Astrocyte of the spinal cord (primary cell): ENCODE data around the gene ACTL7B.
"Not testable (repeated sequence)": the region's sequence is repeated elsewhere in the genome, so short reads cannot be mapped to it uniquely, and the experiment has no call there.

Experiments used
- DNase-seq: peaks from one replicate; pipeline ENCODE4 v3.0.0; 2011; ENCODE audit warnings: low read depth, low spot score
- H3K4me3 ChIP-seq: 2 replicates; pipeline ENCODE4 v1.5.1; 2011; ENCODE audit warnings: low read depth, mild to moderate bottlenecking, low read length, moderate library complexity
- CTCF ChIP-seq: IDR thresholded peaks from 2 replicates; pipeline ENCODE4 v1.5.1; 2012; ENCODE audit warnings: low read depth, mild to moderate bottlenecking, low read length, inconsistent platforms
- in situ Hi-C: cut with HindIII; loops from 2 replicates; pipeline ENCODE4 v1.10.0; 2017; ENCODE audit warnings: low sequenced_read_pairs

ACTL7B gene

GRCh38 chr9:108855888-108856287 is at the start of gene ACTL7B:
ACTL7B (minus strand) TSS chr9:108855986; CDS start chr9:108855930, 56 bp downstream.
- in situ Hi-C loops, result no loop called here
- H3K4me3 ChIP-seq, result no peak within 1 kb of the TSS
- TF ChIP-seq CTCF, result no peak
- DNase-seq, result no peak

- TF ChIP-seq CTCF, result no peak
- DNase-seq, result no peak
These were observed 49.7 kb upstream of the ACTL7B start for GRCh38 chr9:108905494-108905893.

GRCh38 chr9:108904161-108904560 is 48.4 kb upstream of the ACTL7B start:
- no peak for DNase-seq
- in situ Hi-C loops, result no loop called here
- no peak overlapping the region for H3K4me3 ChIP-seq
- no peak for TF ChIP-seq CTCF

More at GRCh38 chr9:108905494-108905893, 49.7 kb upstream of the ACTL7B start:
- no peak overlapping the region for H3K4me3 ChIP-seq
- in situ Hi-C loops, result no loop called here

- no peak for TF ChIP-seq CTCF
- peak; percentile 36 for DNase-seq
- in situ Hi-C loops, result no loop called here
- no peak overlapping the region for H3K4me3 ChIP-seq
These were observed 47.8 kb upstream of the ACTL7B start for GRCh38 chr9:108903420-108904103.

- TF ChIP-seq CTCF, result no peak
- no peak overlapping the region for H3K4me3 ChIP-seq
- no peak for DNase-seq
- in situ Hi-C loops, result no loop called here
These were observed 44.4 kb upstream of the ACTL7B start for GRCh38 chr9:108900176-108900575.

- in situ Hi-C loops, DNase-seq, H3K4me3 ChIP-seq: not testable (repeated sequence)
These were observed 43.4 kb upstream of the ACTL7B start for GRCh38 chr9:108899023-108899695.
